Activated CD8-positive, alpha-beta memory T cell treated with anti-CD3 and anti-CD28 coated beads for 4 hours (primary cell): ENCODE results near the gene PIMREG.
"Not testable (repeated sequence)": the region's sequence is repeated elsewhere in the genome, so short reads cannot be mapped to it uniquely, and the experiment has no call there.

Source experiments
- DNase-seq, 2 donors: peaks; one replicate each; pipeline ENCODE4 v3.0.0-alpha.2; 2020; ENCODE audit warnings: low read depth in 2 of 2

The PIMREG gene

GRCh38 chr17:6478486-6478885 is 34.2 kb downstream of the PIMREG start:
- no peak for DNase-seq

- no peak for DNase-seq
These were observed 35.5 kb downstream of the PIMREG start for GRCh38 chr17:6479622-6480302.

GRCh38 chr17:6480303-6480675 is 36.0 kb downstream of the PIMREG start:
- no peak for DNase-seq

GRCh38 chr17:6482105-6482455 is 37.8 kb downstream of the PIMREG start:
- DNase-seq, result no peak

GRCh38 chr17:6482796-6483195 is 38.5 kb downstream of the PIMREG start:
- not testable (repeated sequence) for DNase-seq

- DNase-seq, result no peak
These were observed 39.3 kb downstream of the PIMREG start for GRCh38 chr17:6483507-6483906.

GRCh38 chr17:6485646-6486412 is 41.6 kb downstream of the PIMREG start:
- no peak for DNase-seq

- DNase-seq, result no peak
These were observed 43.2 kb downstream of the PIMREG start for GRCh38 chr17:6487251-6488007.

- DNase-seq, result no peak
These were observed 43.8 kb downstream of the PIMREG start for GRCh38 chr17:6488008-6488539.

GRCh38 chr17:6489016-6489550 is 44.8 kb downstream of the PIMREG start:
- no peak for DNase-seq

GRCh38 chr17:6491071-6491700 is 46.9 kb downstream of the PIMREG start:
- no peak for DNase-seq

GRCh38 chr17:6492892-6493674 is 48.8 kb downstream of the PIMREG start:
- no peak for DNase-seq

GRCh38 chr17:6494239-6494941 is 50.1 kb downstream of the PIMREG start:
- no peak for DNase-seq

GRCh38 chr17:6495450-6496115 is 51.3 kb downstream of the PIMREG start:
- DNase-seq, result no peak

GRCh38 chr17:6496116-6496481 is 51.8 kb downstream of the PIMREG start:
- DNase-seq, result no peak

- no peak for DNase-seq
These were observed 52.6 kb downstream of the PIMREG start for GRCh38 chr17:6496640-6497441.

GRCh38 chr17:6497496-6498221 is 53.4 kb downstream of the PIMREG start:
- DNase-seq, result no peak

- no peak for DNase-seq
These were observed 54.1 kb downstream of the PIMREG start for GRCh38 chr17:6498356-6498755.
